Measurements from ENCODE around the gene TXNRD3. TPM values are rescaled to one million over a fixed set of nuclear protein-coding genes. Genes with fewer than 3 reads are reported as not detected.

TXNRD3 gene
- polyA plus RNA-seq, 1 donor from 2014 or later = 0.28 TPM

- H3K36me3 Mint-ChIP-seq = no peaks in the 10 kb centered on the region
- peaks cover 0 to 6% (median 3%) of the 10 kb centered on the region in 3 donors for H3K9me3 Mint-ChIP-seq
- H3K27me3 Mint-ChIP-seq = peaks cover 13% of the 10 kb centered on the region
- H3K27ac Mint-ChIP-seq = no peak overlapping the region
- no peak overlapping the region for H3K4me3 Mint-ChIP-seq
- peaks cover 4 to 6% (median 5%) of the 10 kb centered on the region in 3 donors for H3K4me1 Mint-ChIP-seq
Measured at GRCh38 chr3:126665221-126665936, 10.5 kb upstream of the TXNRD3 start.

GRCh38 chr3:126664591-126665214 is 9.8 kb upstream of the TXNRD3 start:
- Mint-ChIP-seq H3K36me3 (no peaks in the 10 kb centered on the region), H3K4me3 (no peak overlapping the region), H3K9me3 (peaks cover 0 to 6% (median 3%) of the 10 kb centered on the region in 3 donors), H3K27ac (no peak overlapping the region), H3K4me1 (peaks cover 4 to 6% (median 5%) of the 10 kb centered on the region in 3 donors), H3K27me3 (peaks cover 13% of the 10 kb centered on the region)

GRCh38 chr3:126663750-126664149 is 8.8 kb upstream of the TXNRD3 start:
- Mint-ChIP-seq H3K9me3 (peaks cover 0 to 6% (median 3%) of the 10 kb centered on the region in 3 donors), H3K4me3 (no peak overlapping the region), H3K36me3 (no peaks in the 10 kb centered on the region), H3K27ac (no peak overlapping the region), H3K27me3 (peaks cover 13% of the 10 kb centered on the region), H3K4me1 (peaks cover 4 to 6% (median 5%) of the 10 kb centered on the region in 3 donors)

GRCh38 chr3:126663257-126663656 is 8.3 kb upstream of the TXNRD3 start:
- no peak overlapping the region for H3K4me3 Mint-ChIP-seq
- H3K9me3 Mint-ChIP-seq = peaks cover 0 to 6% (median 3%) of the 10 kb centered on the region in 3 donors
- no peak overlapping the region for H3K27ac Mint-ChIP-seq
- peaks cover 4 to 6% (median 5%) of the 10 kb centered on the region in 3 donors for H3K4me1 Mint-ChIP-seq
- H3K36me3 Mint-ChIP-seq = no peaks in the 10 kb centered on the region
- peaks cover 13% of the 10 kb centered on the region for H3K27me3 Mint-ChIP-seq

GRCh38 chr3:126661532-126662364 is 6.8 kb upstream of the TXNRD3 start:
- Mint-ChIP-seq H3K27ac (no peak overlapping the region), H3K4me3 (no peak overlapping the region), H3K27me3 (peaks cover 13% of the 10 kb centered on the region), H3K36me3 (no peaks in the 10 kb centered on the region), H3K9me3 (peaks cover 0 to 6% (median 3%) of the 10 kb centered on the region in 3 donors), H3K4me1 (peaks cover 4 to 6% (median 5%) of the 10 kb centered on the region in 3 donors)

GRCh38 chr3:126659915-126660886 is 5.3 kb upstream of the TXNRD3 start:
- Mint-ChIP-seq H3K9me3 (peaks cover 0 to 6% (median 3%) of the 10 kb centered on the region in 3 donors), H3K27me3 (peaks cover 26% of the 10 kb centered on the region), H3K36me3 (no peaks in the 10 kb centered on the region), H3K4me1 (peaks cover under 1 to 3% (median 1%) of the 10 kb centered on the region in 3 donors), H3K27ac (no peak overlapping the region), H3K4me3 (no peak overlapping the region)

GRCh38 chr3:126658584-126658983 is 3.7 kb upstream of the TXNRD3 start:
- H3K27ac Mint-ChIP-seq = no peak overlapping the region
- H3K4me1 Mint-ChIP-seq = peaks cover 1 to 9% (median 5%) of the 10 kb centered on the region in 3 donors
- H3K9me3 Mint-ChIP-seq = peaks cover 0 to 6% (median 3%) of the 10 kb centered on the region in 3 donors
- H3K36me3 Mint-ChIP-seq = no peaks in the 10 kb centered on the region
- H3K4me3 Mint-ChIP-seq = no peak overlapping the region
- H3K27me3 Mint-ChIP-seq = peaks cover 28% of the 10 kb centered on the region

GRCh38 chr3:126657901-126658300 is 3.0 kb upstream of the TXNRD3 start:
- Mint-ChIP-seq H3K36me3 (no peaks in the 10 kb centered on the region), H3K9me3 (peaks cover 0 to 6% (median 3%) of the 10 kb centered on the region in 3 donors), H3K27ac (peak overlapping the region in 1 of 3 donors; percentile 28), H3K27me3 (peaks cover 29% of the 10 kb centered on the region), H3K4me1 (peaks cover 1 to 13% (median 5%) of the 10 kb centered on the region in 3 donors), H3K4me3 (peak overlapping the region in 1 of 4 donors; percentile 28)

GRCh38 chr3:126656371-126657134 is 1.6 kb upstream of the TXNRD3 start:
- Mint-ChIP-seq H3K27me3 (peaks cover 31% of the 10 kb centered on the region), H3K4me1 (peaks cover 1 to 13% (median 5%) of the 10 kb centered on the region in 3 donors), H3K27ac (no peak overlapping the region), H3K36me3 (no peaks in the 10 kb centered on the region), H3K9me3 (peaks cover 0 to 6% (median 3%) of the 10 kb centered on the region in 3 donors), H3K4me3 (peak overlapping the region in 1 of 4 donors; percentile 15)

GRCh38 chr3:126655887-126656286 is 963 bp upstream of the TXNRD3 start:
- H3K9me3 Mint-ChIP-seq = peaks cover 0 to 1% (median 0%) of the 10 kb centered on the region in 3 donors
- peak overlapping the region; percentile 25 to 94 (median 92) for H3K4me3 Mint-ChIP-seq
- no peak overlapping the region for H3K27ac Mint-ChIP-seq

GRCh38 chr3:126649556-126650092 is 5.3 kb downstream of the TXNRD3 start:
- H3K4me1 Mint-ChIP-seq = peaks cover 0 to 8% (median 3%) of the 10 kb centered on the region in 3 donors
- no peaks in the 10 kb centered on the region for H3K36me3 Mint-ChIP-seq
- peaks cover 27% of the 10 kb centered on the region for H3K27me3 Mint-ChIP-seq
- H3K4me3 Mint-ChIP-seq = no peak overlapping the region
- no peaks in the 10 kb centered on the region for H3K9me3 Mint-ChIP-seq
- no peak overlapping the region for H3K27ac Mint-ChIP-seq

More at GRCh38 chr3:126655887-126656286, 963 bp upstream of the TXNRD3 start:
- H3K36me3 Mint-ChIP-seq = no peaks in the 10 kb centered on the region
- H3K4me1 Mint-ChIP-seq = peaks cover 1 to 13% (median 5%) of the 10 kb centered on the region in 3 donors
- H3K27me3 Mint-ChIP-seq = peaks cover 28% of the 10 kb centered on the region

- no peaks in the 10 kb centered on the region for H3K4me1 Mint-ChIP-seq
- peaks cover 20% of the 10 kb centered on the region for H3K27me3 Mint-ChIP-seq
- H3K27ac Mint-ChIP-seq = no peak overlapping the region
- no peaks in the 10 kb centered on the region for H3K9me3 Mint-ChIP-seq
- H3K4me3 Mint-ChIP-seq = no peak overlapping the region
- H3K36me3 Mint-ChIP-seq = peaks cover 6% of the 10 kb centered on the region
Measured at GRCh38 chr3:126646674-126647073, 8.2 kb downstream of the TXNRD3 start.

GRCh38 chr3:126644615-126645014 is 10.3 kb downstream of the TXNRD3 start:
- H3K27me3 Mint-ChIP-seq = peaks cover 14% of the 10 kb centered on the region
- H3K36me3 Mint-ChIP-seq = peaks cover 7% of the 10 kb centered on the region
- H3K4me1 Mint-ChIP-seq = no peaks in the 10 kb centered on the region
- H3K9me3 Mint-ChIP-seq = no peaks in the 10 kb centered on the region
- H3K4me3 Mint-ChIP-seq = no peak overlapping the region
- H3K27ac Mint-ChIP-seq = no peak overlapping the region

All from IgD-negative memory B cell (primary cell).